ENCODE measurements around the gene TSC2.
"Not testable (repeated sequence)": the region's sequence is repeated elsewhere in the genome, so short reads cannot be mapped to it uniquely, and the experiment has no call there.

DNA sequence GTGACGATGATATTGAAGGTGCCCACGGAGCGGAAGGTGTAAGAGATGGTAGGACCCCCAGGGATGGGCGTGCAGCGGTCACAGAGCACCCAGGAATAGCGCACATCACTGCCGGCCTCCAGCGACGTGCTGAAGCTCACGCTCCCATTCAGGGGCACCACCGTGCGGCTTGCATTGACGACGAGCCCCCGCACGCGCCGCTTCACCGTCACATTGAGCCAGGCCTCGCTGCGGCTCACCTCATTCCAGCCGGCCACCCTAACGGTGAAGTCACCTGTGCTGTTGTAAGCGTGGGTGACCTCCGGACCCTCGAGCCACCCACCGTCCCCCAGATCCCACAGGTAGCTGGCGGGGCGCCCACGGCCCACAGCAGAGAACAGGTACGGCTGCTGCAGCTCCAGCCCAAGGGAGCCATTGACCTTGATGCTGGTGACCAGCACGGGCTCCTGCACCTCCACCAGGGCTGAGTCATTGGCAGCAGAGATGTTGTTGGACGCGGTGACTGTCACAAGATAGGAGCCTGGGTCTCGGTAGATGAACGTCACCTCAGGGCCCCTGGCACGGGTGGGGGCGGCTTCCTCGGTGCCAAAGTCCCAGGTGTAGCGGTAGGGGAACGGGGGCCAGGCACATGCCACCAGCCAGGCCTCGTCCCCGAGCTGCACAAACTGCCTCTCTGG lies 62.7 kb downstream of the TSC2 start:
- not testable (repeated sequence) for TF ChIP-seq POLR2A (IDR thresholded peaks at IDR 0.05; ENCODE audit: extremely low read depth, insufficient read length); CTCF (IDR thresholded peaks at IDR 0.05; ENCODE audit: low read depth, low read length); MYC (IDR thresholded peaks at IDR 0.05; ENCODE audit: low read depth, low read length)
- TF ChIP-seq, protein P1, sequence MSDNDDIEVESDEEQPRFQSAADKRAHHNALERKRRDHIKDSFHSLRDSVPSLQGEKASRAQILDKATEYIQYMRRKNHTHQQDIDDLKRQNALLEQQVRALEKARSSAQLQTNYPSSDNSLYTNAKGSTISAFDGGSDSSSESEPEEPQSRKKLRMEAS (IDR thresholded peaks at IDR 0.05; ENCODE audit: low read depth, low read length), result not testable (repeated sequence)
